ENCODE measurements around the gene LRRK2. TPM values are rescaled to one million over a fixed set of nuclear protein-coding genes. Genes with fewer than 3 reads are reported as not detected.
A peak's percentile ranks its signal among the peaks of the same experiment; 100 is the strongest.

The LRRK2 gene
- 14.3 TPM for total RNA-seq

GRCh38 chr12:40224439-40225291 is at the start of gene LRRK2:
TSS of gene LRRK2 (plus strand) at chr12:40224997. CDS start at chr12:40225132, 135 bp downstream.
- intact Hi-C loops (cut with DNase I), result loop anchor here (5.0 kb wide), 4 partner anchors 72 to 1317 kb away; partner anchors contain the start of genes CPNE8, KIF21A and SLC2A13
- no peaks in the 10 kb centered on the region for H3K36me3 ChIP-seq
- peak within 1 kb of the TSS; percentile 69 to 82 for H3K4me3 ChIP-seq
- TF ChIP-seq CTCF (IDR thresholded peaks at IDR 0.05), result peak in 1 of 3 experiments; percentile 15
- H3K27me3 ChIP-seq, result no peaks in the 10 kb centered on the region
- H3K27ac ChIP-seq, result peak within 1 kb of the TSS; percentile 90 to 94
- peak; percentile 49 to 92 for DNase-seq (ENCODE audit: low spot score in 2 of 2)
- no peaks in the 10 kb centered on the region for H3K9me3 ChIP-seq
- peaks cover 2 to 6% of the 10 kb centered on the region in 2 donors for H3K4me1 ChIP-seq

- H3K9me3 ChIP-seq, result no peaks in the 10 kb centered on the region
- H3K27me3 ChIP-seq, result no peaks in the 10 kb centered on the region
- H3K36me3 ChIP-seq, result no peaks in the 10 kb centered on the region
- no peaks in the 10 kb centered on the region for H3K4me1 ChIP-seq
- H3K4me3 ChIP-seq, result no peak overlapping the region
- TF ChIP-seq CTCF (IDR thresholded peaks at IDR 0.05), result no peak
- no peak for DNase-seq (ENCODE audit: low spot score in 2 of 2)
- intact Hi-C loops (cut with DNase I), result no loop called here
- H3K27ac ChIP-seq, result no peak overlapping the region
These were observed 49.8 kb upstream of the LRRK2 start for GRCh38 chr12:40175045-40175444.

GRCh38 chr12:40175489-40175888 is 49.3 kb upstream of the LRRK2 start:
- H3K4me3 ChIP-seq, result no peak overlapping the region
- no peaks in the 10 kb centered on the region for H3K27me3 ChIP-seq
- no peaks in the 10 kb centered on the region for H3K4me1 ChIP-seq
- no peaks in the 10 kb centered on the region for H3K36me3 ChIP-seq
- H3K9me3 ChIP-seq, result peaks cover 0 to 3% of the 10 kb centered on the region in 2 donors
- no peak overlapping the region for H3K27ac ChIP-seq
- intact Hi-C loops (cut with DNase I), result no loop called here
- DNase-seq (ENCODE audit: low spot score in 2 of 2), result no peak
- TF ChIP-seq CTCF (IDR thresholded peaks at IDR 0.05), result no peak

- no peaks in the 10 kb centered on the region for H3K27me3 ChIP-seq
- TF ChIP-seq CTCF (IDR thresholded peaks at IDR 0.05), result no peak
These were observed 46.1 kb upstream of the LRRK2 start for GRCh38 chr12:40178701-40179100.

GRCh38 chr12:40181490-40181889 is 43.3 kb upstream of the LRRK2 start:
- H3K27ac ChIP-seq, result no peak overlapping the region
- H3K4me1 ChIP-seq, result no peaks in the 10 kb centered on the region
- TF ChIP-seq CTCF (IDR thresholded peaks at IDR 0.05), result no peak
- no peaks in the 10 kb centered on the region for H3K27me3 ChIP-seq
- DNase-seq (ENCODE audit: low spot score in 2 of 2), result no peak
- no peaks in the 10 kb centered on the region for H3K36me3 ChIP-seq
- H3K9me3 ChIP-seq, result peaks cover 0 to 4% of the 10 kb centered on the region in 2 donors
- no peak overlapping the region for H3K4me3 ChIP-seq
- intact Hi-C loops (cut with DNase I), result no loop called here

More at GRCh38 chr12:40178701-40179100, 46.1 kb upstream of the LRRK2 start:
- Histone ChIP-seq H3K36me3 (no peaks in the 10 kb centered on the region), H3K4me3 (no peak overlapping the region), H3K27ac (no peak overlapping the region), H3K9me3 (peaks cover 0 to 4% of the 10 kb centered on the region in 2 donors), H3K4me1 (no peaks in the 10 kb centered on the region)
- intact Hi-C loops (cut with DNase I), result no loop called here
- no peak for DNase-seq (ENCODE audit: low spot score in 2 of 2)
